MCF 10A (cell line): ENCODE data around the gene TSC22D1. TPM values are rescaled to one million over a fixed set of nuclear protein-coding genes. Genes with fewer than 3 reads are reported as not detected.

ENCODE experiments used
- BruUV-seq: library from RNA; stranded (reverse); fragments of 400-500 nt; replicated peaks from 2 replicates; lab custom pipeline; 2021; lab: Mats Ljungman, UMichigan
- CTCF ChIA-PET: fragments of 300-600 bp; sonication (Branson Sonifier 250); formaldehyde crosslinking; extraction: SDS; loops from one replicate; lab custom pipeline; 2021; ENCODE audit warnings: antibody characterized with exemption, inconsistent platforms; lab: Yijun Ruan, JAX
- POLR2A ChIA-PET: fragments of 300-600, 350-650 bp; sonication (Branson Sonifier 250); formaldehyde crosslinking; extraction: SDS; loops from one replicate; lab custom pipeline; 2020; ENCODE audit warnings: antibody characterized with exemption, inconsistent platforms; lab: Yijun Ruan, JAX
- DNase-seq: peaks from one replicate; pipeline ENCODE4 v3.0.0-alpha.2; 2018; ENCODE audit not compliant: unreplicated experiment
- H3K27ac Mint-ChIP-seq: one replicate; pipeline ENCODE4 v1.8.0; 2022; ENCODE audit warnings: mild to moderate bottlenecking, low read depth, mixed read lengths; ENCODE audit not compliant: unreplicated experiment
- H3K27me3 Mint-ChIP-seq: one replicate; pipeline ENCODE4 v1.8.0; 2022; ENCODE audit warnings: mixed read lengths; ENCODE audit not compliant: insufficient read depth, unreplicated experiment
- H3K36me3 Mint-ChIP-seq: one replicate; pipeline ENCODE4 v1.8.0; 2022; ENCODE audit warnings: mild to moderate bottlenecking, moderate library complexity, mixed read lengths; ENCODE audit not compliant: insufficient read depth, unreplicated experiment
- H3K4me1 Mint-ChIP-seq: one replicate; pipeline ENCODE4 v1.8.0; 2022; ENCODE audit warnings: mixed read lengths; ENCODE audit not compliant: insufficient read depth, unreplicated experiment
- H3K4me3 Mint-ChIP-seq: one replicate; pipeline ENCODE4 v1.8.0; 2022; ENCODE audit warnings: mild to moderate bottlenecking, moderate library complexity, mixed read lengths; ENCODE audit not compliant: unreplicated experiment
- H3K9me3 Mint-ChIP-seq: one replicate; pipeline ENCODE4 v1.8.0; 2022; ENCODE audit warnings: mixed read lengths; ENCODE audit not compliant: unreplicated experiment
- intact Hi-C: fragments of 100-400 bp; cut with micrococcal nuclease; formaldehyde crosslinking; loops from 2 replicates; pipeline ENCODE4 v1.14.1; 2022
- total RNA-seq: library from RNA; stranded (reverse); gene quantifications from 2 replicates; pipeline ENCODE4 v1.2.3, GENCODE V29; 2022
- TF ChIP-seq, protein P1 (sequence below): fragments of 200-600 bp; IDR thresholded peaks from one replicate; pipeline ENCODE4 v1.8.0; 2022; ENCODE audit warnings: antibody characterized with exemption, mild to moderate bottlenecking; ENCODE audit not compliant: unreplicated experiment

TSC22D1 gene
- total RNA-seq, 1 experiment from 2014 or later = 153 TPM

DNA sequence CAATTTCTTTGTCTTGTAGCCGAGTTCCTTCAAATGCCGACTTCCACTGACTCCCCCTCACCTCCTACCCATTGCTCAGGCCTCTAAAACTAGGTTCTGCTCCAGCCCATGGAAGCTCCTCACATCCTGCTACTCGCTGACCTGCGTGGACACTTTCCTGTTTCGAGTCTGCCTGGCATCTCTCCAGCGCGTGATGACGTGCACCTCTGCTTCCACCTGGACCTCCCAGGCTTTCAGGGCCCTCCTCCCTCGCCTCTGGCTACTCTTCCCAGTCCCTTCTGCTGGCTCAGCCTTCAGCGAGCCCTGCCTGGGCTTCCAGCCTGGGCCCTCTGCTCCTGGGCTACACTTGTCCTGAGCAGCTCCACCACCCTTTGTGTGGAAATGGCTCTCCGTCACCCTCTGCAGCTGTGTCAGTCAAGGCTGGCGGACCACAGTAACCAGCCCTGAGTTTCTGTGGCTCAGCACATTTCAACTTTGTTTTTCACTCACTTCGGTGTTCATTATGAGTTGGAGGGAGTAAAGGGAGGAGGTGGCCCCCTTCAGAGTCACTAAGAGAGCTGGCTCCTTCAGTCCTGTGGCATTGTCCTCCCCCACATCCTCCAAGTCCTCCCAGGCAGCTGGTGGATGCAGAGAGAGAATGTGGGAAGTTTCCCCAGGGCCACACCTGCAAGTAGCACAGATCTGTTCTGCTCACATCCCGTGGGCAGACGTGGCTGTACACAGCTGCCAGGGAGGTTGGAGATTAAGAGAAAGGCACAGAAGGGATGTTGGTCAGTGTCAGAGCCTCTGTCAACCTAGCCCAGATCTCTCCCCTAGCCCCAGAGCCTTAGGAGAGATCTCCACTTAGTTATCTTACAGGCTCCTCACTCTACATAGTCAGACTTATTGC, 153.1 kb downstream of the TSC22D1 start:
- CTCF ChIA-PET = no interaction called here
- no peaks in the 10 kb centered on the region for H3K9me3 Mint-ChIP-seq
- DNase-seq = no peak

DNA sequence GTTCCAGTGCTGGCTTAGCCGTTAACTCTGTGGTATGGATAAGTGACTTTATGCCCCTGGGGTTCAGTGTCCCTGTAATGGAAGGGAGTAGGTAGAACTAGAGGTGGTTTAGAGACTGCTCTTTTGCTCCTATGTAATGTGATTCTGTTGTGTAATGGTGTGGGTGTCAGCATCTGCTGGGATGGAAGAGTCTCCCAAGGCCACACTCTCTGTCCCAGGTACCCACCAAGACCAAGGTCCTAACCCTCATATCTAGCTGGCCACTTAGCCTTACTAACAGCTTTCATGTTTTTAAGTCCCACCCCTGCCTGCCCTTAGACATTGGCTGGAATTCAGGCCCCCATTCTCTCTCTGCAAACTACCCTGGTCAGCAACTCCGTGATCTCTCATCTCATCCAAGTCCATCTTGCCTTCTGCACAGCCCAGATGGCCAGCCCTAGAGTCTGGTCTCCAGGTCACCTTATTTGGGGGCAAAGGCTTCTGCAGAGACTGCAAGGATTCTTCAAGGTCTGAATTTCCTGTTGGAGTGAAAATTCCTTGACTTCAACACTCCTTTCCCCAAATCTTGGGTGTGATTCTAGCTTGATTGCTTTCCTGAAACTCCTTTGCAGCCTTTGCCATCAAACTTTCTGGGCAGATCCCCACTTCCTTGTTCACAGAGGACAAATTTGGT, 154.1 kb downstream of the TSC22D1 start:
- CTCF ChIA-PET = no interaction called here

More for the DNA sequence above, 153.1 kb downstream of the TSC22D1 start:
- POLR2A ChIA-PET = interaction anchor here (0.6 to 0.9 kb wide), 3 partner anchors 12 to 120 kb away, joined by 3 to 4 read pairs (median 4); no protein-coding TSS in a partner anchor
- Mint-ChIP-seq H3K27me3 (no peaks in the 10 kb centered on the region), H3K36me3 (peaks cover 6% of the 10 kb centered on the region), H3K27ac (no peak overlapping the region), H3K4me1 (no peaks in the 10 kb centered on the region), H3K4me3 (no peak overlapping the region)
- no TSS peak for BruUV-seq
- intact Hi-C loops = no loop called here
- TF ChIP-seq, protein P1, sequence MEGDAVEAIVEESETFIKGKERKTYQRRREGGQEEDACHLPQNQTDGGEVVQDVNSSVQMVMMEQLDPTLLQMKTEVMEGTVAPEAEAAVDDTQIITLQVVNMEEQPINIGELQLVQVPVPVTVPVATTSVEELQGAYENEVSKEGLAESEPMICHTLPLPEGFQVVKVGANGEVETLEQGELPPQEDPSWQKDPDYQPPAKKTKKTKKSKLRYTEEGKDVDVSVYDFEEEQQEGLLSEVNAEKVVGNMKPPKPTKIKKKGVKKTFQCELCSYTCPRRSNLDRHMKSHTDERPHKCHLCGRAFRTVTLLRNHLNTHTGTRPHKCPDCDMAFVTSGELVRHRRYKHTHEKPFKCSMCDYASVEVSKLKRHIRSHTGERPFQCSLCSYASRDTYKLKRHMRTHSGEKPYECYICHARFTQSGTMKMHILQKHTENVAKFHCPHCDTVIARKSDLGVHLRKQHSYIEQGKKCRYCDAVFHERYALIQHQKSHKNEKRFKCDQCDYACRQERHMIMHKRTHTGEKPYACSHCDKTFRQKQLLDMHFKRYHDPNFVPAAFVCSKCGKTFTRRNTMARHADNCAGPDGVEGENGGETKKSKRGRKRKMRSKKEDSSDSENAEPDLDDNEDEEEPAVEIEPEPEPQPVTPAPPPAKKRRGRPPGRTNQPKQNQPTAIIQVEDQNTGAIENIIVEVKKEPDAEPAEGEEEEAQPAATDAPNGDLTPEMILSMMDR = no peak

DNA sequence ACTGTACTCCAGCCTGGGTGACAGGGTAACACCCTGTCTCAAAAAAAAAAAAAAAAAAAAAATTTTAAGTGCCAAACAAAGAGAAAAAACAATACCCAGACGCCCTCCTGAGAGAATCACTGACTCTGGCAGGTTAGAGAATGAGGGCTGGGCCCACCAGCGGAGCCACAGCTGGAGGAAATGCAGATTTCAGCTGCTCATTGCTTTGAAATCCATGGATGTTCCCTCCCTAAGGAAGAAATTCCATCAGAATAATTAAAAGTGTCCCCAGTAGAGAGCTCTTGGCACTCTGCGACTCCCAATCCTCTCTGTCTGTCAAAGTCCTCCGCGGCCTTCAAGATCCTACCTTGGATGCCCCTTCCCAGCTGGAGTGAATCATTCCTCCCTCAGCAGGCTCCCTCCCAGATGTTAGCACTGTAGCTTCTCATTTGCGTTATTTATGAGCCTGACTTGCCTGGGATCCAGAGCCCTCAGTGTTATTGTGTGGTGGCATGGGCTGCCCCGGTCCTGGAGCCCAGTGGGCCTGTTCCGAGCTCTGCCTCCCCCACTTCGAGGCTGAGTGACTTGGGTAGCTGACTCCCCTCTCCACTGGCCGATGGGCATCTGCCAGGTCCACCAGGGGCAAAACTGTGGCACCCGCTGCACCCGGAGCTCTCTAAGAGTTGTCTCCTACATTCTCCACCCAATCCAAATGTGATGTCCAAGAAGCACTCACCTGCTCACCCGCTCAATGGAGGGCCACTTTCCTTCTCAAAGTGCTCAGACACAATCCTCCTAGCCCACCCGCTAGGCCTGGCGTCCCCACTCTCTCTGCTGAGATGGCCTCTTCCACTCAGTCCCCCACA, 155.5 kb downstream of the TSC22D1 start:
- ChIA-PET POLR2A (interaction anchor here (1.1 kb wide), 1 partner anchor 16 kb away, joined by 5 read pairs; no protein-coding TSS in a partner anchor), CTCF (interaction anchor here (0.5 to 1.7 kb wide), 6 partner anchors 12 to 830 kb away, joined by 3 to 4 read pairs (median 3); no protein-coding TSS in a partner anchor)
- no TSS peak for BruUV-seq
- Mint-ChIP-seq H3K4me1 (no peaks in the 10 kb centered on the region), H3K4me3 (no peak overlapping the region), H3K27me3 (no peaks in the 10 kb centered on the region), H3K27ac (no peak overlapping the region), H3K36me3 (peaks cover 6% of the 10 kb centered on the region), H3K9me3 (no peaks in the 10 kb centered on the region)
- no peak for DNase-seq
- TF ChIP-seq, protein P1 = no peak
- intact Hi-C loops = no loop called here

More for the DNA sequence above, 154.1 kb downstream of the TSC22D1 start:
- Mint-ChIP-seq H3K27ac (no peak overlapping the region), H3K4me3 (no peak overlapping the region), H3K9me3 (no peaks in the 10 kb centered on the region), H3K4me1 (no peaks in the 10 kb centered on the region), H3K36me3 (peaks cover 6% of the 10 kb centered on the region), H3K27me3 (no peaks in the 10 kb centered on the region)
- TF ChIP-seq, protein P1 = no peak
- POLR2A ChIA-PET = interaction anchor here (0.8 kb wide), 1 partner anchor 16 kb away, joined by 4 read pairs; no protein-coding TSS in a partner anchor
- intact Hi-C loops = no loop called here
- no peak for DNase-seq
- no TSS peak for BruUV-seq
